HFF-Myc (cell line): ENCODE data around the gene TTC7B.
A peak's percentile ranks its signal among the peaks of the same experiment; 100 is the strongest.

Source experiments
- DNase-seq: peaks from one replicate; pipeline ENCODE4 v3.0.0-alpha.2; 2011; ENCODE audit warnings: low read depth; ENCODE audit errors: extremely low read depth
- H3K4me3 ChIP-seq: replicated peaks from 2 replicates; pipeline ENCODE4 v1.5.1; 2011; ENCODE audit warnings: low read depth, mild to moderate bottlenecking, control low read depth, low read length
- CTCF ChIP-seq: IDR thresholded peaks from 2 replicates; pipeline ENCODE4 v1.5.1; 2012; ENCODE audit warnings: mild to moderate bottlenecking, low read depth, low read length, control low read depth; ENCODE audit errors: missing control alignments

The TTC7B gene

GRCh38 chr14:90703841-90704737, 112.1 kb downstream of the TTC7B start:
- TF ChIP-seq CTCF, result no peak
- no peak overlapping the region for H3K4me3 ChIP-seq
- DNase-seq, result no peak

- H3K4me3 ChIP-seq, result no peak overlapping the region
- no peak for DNase-seq
- TF ChIP-seq CTCF, result no peak
Measured at GRCh38 chr14:90700933-90701776, 115.1 kb downstream of the TTC7B start.

- TF ChIP-seq CTCF, result no peak
- no peak for DNase-seq
- H3K4me3 ChIP-seq, result no peak overlapping the region
Measured at GRCh38 chr14:90699016-90699415, 117.2 kb downstream of the TTC7B start.

- H3K4me3 ChIP-seq, result no peak overlapping the region
- no peak for TF ChIP-seq CTCF
Measured at GRCh38 chr14:90698379-90698869, 117.8 kb downstream of the TTC7B start.

GRCh38 chr14:90697577-90698206, 118.5 kb downstream of the TTC7B start:
- peak; percentile 94 for TF ChIP-seq CTCF
- no peak overlapping the region for H3K4me3 ChIP-seq
- DNase-seq, result peak; percentile 55

More at GRCh38 chr14:90698379-90698869, 117.8 kb downstream of the TTC7B start:
- DNase-seq, result no peak

GRCh38 chr14:90697132-90697531, 119.1 kb downstream of the TTC7B start:
- no peak overlapping the region for H3K4me3 ChIP-seq
- TF ChIP-seq CTCF, result no peak
- no peak for DNase-seq
